A673 (cell line): ENCODE measurements around the gene SLF2.

Experiments used
- CTCF ChIP-seq: fragments of 300-800, 200-600 bp; sonication (generic); conservative IDR thresholded peaks from 2 replicates; pipeline ENCODE4 v1.5.1; 2017; ENCODE audit warnings: low read depth, mild to moderate bottlenecking, antibody characterized with exemption, low read length, moderate library complexity, mixed read lengths
- EZH2 ChIP-seq: fragments of 200-600 bp; sonication (generic); IDR thresholded peaks from 2 replicates; pipeline ENCODE4 v1.6.1; 2017; ENCODE audit warnings: borderline replicate concordance, low read depth, mild to moderate bottlenecking, mixed read lengths, antibody characterized with exemption, low read length; ENCODE audit not compliant: poor library complexity, severe bottlenecking

- TF ChIP-seq CTCF (no peak), EZH2 (no peak)
Observed at GRCh38 chr10:100882671-100883311, 30.0 kb upstream of the SLF2 start.
